ENCODE measurements around the gene OR5K2. TPM values are rescaled to one million over a fixed set of nuclear protein-coding genes. Genes with fewer than 3 reads are reported as not detected.

OR5K2 gene
- total RNA-seq, 1 donor from 2014 or later: not detected

DNA sequence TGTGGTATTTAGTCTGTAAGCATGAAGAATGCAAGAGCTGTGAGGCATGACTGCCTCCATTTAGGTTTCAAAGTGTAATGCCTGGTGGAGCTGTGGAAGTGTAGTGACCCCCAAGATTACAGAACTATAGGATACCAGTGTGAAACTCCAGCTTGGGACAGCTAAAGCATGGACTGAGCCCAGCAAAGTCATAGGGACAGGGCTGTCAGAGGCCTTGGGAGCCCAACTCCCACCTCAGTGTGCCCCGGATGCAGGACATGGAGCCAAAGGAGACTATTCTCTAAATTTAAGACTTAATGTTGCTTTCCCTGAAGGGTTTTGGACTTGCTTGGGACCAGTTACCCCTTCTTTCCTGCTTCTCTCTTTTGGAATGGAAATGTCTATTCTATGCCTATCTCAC is 45.1 kb downstream of the OR5K2 start:
- DNase-seq: no peak
- Histone ChIP-seq H3K27me3 (ENCODE audit: low read depth) (no peaks in the 10 kb centered on the region), H3K4me1 (no peaks in the 10 kb centered on the region), H3K4me3 (no peak overlapping the region), H3K9me3 (replicated peaks) (no peaks in the 10 kb centered on the region), H3K27ac (replicated peaks) (no peak overlapping the region), H3K36me3 (no peaks in the 10 kb centered on the region)
- intact Hi-C loops (cut with micrococcal nuclease): no loop called here
- TF ChIP-seq, protein P1, sequence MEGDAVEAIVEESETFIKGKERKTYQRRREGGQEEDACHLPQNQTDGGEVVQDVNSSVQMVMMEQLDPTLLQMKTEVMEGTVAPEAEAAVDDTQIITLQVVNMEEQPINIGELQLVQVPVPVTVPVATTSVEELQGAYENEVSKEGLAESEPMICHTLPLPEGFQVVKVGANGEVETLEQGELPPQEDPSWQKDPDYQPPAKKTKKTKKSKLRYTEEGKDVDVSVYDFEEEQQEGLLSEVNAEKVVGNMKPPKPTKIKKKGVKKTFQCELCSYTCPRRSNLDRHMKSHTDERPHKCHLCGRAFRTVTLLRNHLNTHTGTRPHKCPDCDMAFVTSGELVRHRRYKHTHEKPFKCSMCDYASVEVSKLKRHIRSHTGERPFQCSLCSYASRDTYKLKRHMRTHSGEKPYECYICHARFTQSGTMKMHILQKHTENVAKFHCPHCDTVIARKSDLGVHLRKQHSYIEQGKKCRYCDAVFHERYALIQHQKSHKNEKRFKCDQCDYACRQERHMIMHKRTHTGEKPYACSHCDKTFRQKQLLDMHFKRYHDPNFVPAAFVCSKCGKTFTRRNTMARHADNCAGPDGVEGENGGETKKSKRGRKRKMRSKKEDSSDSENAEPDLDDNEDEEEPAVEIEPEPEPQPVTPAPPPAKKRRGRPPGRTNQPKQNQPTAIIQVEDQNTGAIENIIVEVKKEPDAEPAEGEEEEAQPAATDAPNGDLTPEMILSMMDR (IDR thresholded peaks at IDR 0.05; ENCODE audit: borderline replicate concordance): no peak

DNA sequence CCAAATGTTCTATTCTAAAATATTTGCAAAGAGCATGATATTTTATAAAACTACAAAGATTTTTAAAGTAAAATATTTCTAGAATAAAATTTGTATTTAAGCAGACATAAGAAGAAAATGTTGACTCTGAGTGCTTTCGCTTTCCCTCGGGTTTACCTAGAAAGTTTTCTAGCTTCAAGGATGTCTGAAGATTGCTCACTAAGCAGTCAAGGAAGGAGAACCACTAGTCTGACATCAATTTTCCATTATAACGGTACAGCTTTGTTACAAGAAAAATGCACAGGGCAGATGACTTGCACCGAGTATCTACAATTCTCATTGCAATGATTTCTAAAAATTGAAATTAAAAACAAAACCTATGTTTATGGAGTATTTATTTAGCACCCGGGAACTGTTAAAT is 48.5 kb downstream of the OR5K2 start:
- intact Hi-C loops (cut with micrococcal nuclease): no loop called here
- no peaks in the 10 kb centered on the region for H3K9me3 ChIP-seq (replicated peaks)
- no peaks in the 10 kb centered on the region for H3K36me3 ChIP-seq
- TF ChIP-seq, protein P1 (IDR thresholded peaks at IDR 0.05; ENCODE audit: borderline replicate concordance): no peak
- no peaks in the 10 kb centered on the region for H3K4me1 ChIP-seq
- no peak overlapping the region for H3K4me3 ChIP-seq
- no peak overlapping the region for H3K27ac ChIP-seq (replicated peaks)
- no peaks in the 10 kb centered on the region for H3K27me3 ChIP-seq (ENCODE audit: low read depth)
- DNase-seq: no peak

Other genes starting within 250 kb of the OR5K2 start
- not detected for gene OR5H6, start 233.4 kb upstream of the OR5K2 start, total RNA-seq
- not detected for gene OR5H2, start 215.2 kb upstream of the OR5K2 start, total RNA-seq
- not detected for gene OR5K4, start 143.8 kb upstream of the OR5K2 start, total RNA-seq
- gene OR5K3, start 107.0 kb upstream of the OR5K2 start, total RNA-seq: not detected
- not detected for gene OR5K1, start 34.5 kb upstream of the OR5K2 start, total RNA-seq
- gene CLDND1, start 25.2 kb downstream of the OR5K2 start, total RNA-seq: 69.9 TPM
- not detected for gene GPR15, start 34.3 kb downstream of the OR5K2 start, total RNA-seq
- 12.8 TPM for gene CPOX, start 95.9 kb downstream of the OR5K2 start, total RNA-seq